ENCODE results near the gene RASSF4. TPM values are rescaled to one million over a fixed set of nuclear protein-coding genes. Genes with fewer than 3 reads are reported as not detected.

Gene RASSF4
- total and polyA plus RNA-seq, 9 of the 15 experiments (the other 6 are each of a cell fraction or from before 2014, with no cell fraction given): 0.01 to 0.62 (median 0.11) TPM; not detected in 3

DNA sequence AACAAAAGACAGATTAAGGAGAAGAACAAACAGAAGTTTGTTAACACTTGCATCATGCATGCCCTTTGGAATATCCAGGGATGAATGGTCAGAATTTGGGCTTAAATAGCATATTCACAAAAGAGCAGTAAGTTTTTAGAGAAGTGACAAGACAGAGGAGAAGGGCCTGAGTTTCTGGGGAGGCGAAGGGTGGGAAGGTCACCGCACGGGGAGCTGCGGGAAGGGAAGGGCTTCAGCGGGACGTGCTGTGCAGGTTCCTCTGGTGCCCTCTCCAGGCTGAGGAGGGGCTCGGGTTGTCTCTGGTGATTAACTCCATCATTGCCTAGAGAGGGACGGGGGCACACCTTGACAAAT lies 30.7 kb downstream of the RASSF4 start (continued):
- TF ChIP-seq, protein P1, sequence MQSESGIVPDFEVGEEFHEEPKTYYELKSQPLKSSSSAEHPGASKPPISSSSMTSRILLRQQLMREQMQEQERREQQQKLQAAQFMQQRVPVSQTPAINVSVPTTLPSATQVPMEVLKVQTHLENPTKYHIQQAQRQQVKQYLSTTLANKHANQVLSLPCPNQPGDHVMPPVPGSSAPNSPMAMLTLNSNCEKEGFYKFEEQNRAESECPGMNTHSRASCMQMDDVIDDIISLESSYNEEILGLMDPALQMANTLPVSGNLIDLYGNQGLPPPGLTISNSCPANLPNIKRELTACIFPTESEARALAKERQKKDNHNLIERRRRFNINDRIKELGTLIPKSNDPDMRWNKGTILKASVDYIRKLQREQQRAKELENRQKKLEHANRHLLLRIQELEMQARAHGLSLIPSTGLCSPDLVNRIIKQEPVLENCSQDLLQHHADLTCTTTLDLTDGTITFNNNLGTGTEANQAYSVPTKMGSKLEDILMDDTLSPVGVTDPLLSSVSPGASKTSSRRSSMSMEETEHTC (IDR thresholded peaks at IDR 0.05): no peak
- TF ChIP-seq, protein P2, sequence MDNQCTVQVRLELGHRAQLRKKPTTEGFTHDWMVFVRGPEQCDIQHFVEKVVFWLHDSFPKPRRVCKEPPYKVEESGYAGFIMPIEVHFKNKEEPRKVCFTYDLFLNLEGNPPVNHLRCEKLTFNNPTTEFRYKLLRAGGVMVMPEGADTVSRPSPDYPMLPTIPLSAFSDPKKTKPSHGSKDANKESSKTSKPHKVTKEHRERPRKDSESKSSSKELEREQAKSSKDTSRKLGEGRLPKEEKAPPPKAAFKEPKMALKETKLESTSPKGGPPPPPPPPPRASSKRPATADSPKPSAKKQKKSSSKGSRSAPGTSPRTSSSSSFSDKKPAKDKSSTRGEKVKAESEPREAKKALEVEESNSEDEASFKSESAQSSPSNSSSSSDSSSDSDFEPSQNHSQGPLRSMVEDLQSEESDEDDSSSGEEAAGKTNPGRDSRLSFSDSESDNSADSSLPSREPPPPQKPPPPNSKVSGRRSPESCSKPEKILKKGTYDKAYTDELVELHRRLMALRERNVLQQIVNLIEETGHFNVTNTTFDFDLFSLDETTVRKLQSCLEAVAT (IDR thresholded peaks at IDR 0.05): peak in 1 of 2 experiments; percentile 59; a peak in 1 of 4 replicates
- TF ChIP-seq ZBTB9 (CRISPR knock-in tag; IDR thresholded peaks at IDR 0.05): no peak
- no peak for TF ChIP-seq ZNF384 (IDR thresholded peaks at IDR 0.05; ENCODE audit: low read depth, low read length)
- TF ChIP-seq DNMT1 (IDR thresholded peaks at IDR 0.05): no peak
- TF ChIP-seq, protein P3, sequence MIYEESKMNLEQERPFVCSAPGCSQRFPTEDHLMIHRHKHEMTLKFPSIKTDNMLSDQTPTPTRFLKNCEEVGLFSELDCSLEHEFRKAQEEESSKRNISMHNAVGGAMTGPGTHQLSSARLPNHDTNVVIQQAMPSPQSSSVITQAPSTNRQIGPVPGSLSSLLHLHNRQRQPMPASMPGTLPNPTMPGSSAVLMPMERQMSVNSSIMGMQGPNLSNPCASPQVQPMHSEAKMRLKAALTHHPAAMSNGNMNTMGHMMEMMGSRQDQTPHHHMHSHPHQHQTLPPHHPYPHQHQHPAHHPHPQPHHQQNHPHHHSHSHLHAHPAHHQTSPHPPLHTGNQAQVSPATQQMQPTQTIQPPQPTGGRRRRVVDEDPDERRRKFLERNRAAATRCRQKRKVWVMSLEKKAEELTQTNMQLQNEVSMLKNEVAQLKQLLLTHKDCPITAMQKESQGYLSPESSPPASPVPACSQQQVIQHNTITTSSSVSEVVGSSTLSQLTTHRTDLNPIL (CRISPR knock-in tag; IDR thresholded peaks at IDR 0.05): no peak
- no peak for TF ChIP-seq NFRKB (IDR thresholded peaks at IDR 0.05; ENCODE audit: low read depth)
- TF ChIP-seq ERF (CRISPR knock-in tag; IDR thresholded peaks at IDR 0.05): no peak
- TF ChIP-seq PTTG1 (tag; IDR thresholded peaks at IDR 0.05; ENCODE audit: low read depth): no peak
- no peak for TF ChIP-seq SUPT5H (IDR thresholded peaks at IDR 0.05)
- TF ChIP-seq ETV1 (tag; conservative IDR thresholded peaks at IDR 0.05; ENCODE audit: low read depth): no peak
- peak in 1 of 2 experiments; percentile 52; a peak in 1 of 4 replicates for TF ChIP-seq MAZ (CRISPR knock-in tag; conservative IDR thresholded peaks at IDR 0.05 in 1 of 2, IDR thresholded peaks at IDR 0.05 in 1 of 2)
- no peak for TF ChIP-seq ELF2 (CRISPR knock-in tag; IDR thresholded peaks at IDR 0.05)
- TF ChIP-seq FOXJ2 (tag; IDR thresholded peaks at IDR 0.05): no peak
- no peak for TF ChIP-seq GTF2E2 (tag; IDR thresholded peaks at IDR 0.05)
- no peak for TF ChIP-seq ZNF253 (CRISPR knock-in tag; conservative IDR thresholded peaks at IDR 0.05)
- TF ChIP-seq ZNF12 (CRISPR knock-in tag; IDR thresholded peaks at IDR 0.05): no peak
- TF ChIP-seq ZNF41 (CRISPR knock-in tag; conservative IDR thresholded peaks at IDR 0.05): no peak
- TF ChIP-seq ARNT (IDR thresholded peaks at IDR 0.05): no peak
- no peak for TF ChIP-seq EHMT2 (IDR thresholded peaks at IDR 0.05)
- no peak for TF ChIP-seq STAT5B (CRISPR knock-in tag; IDR thresholded peaks at IDR 0.05)
- TF ChIP-seq PRMT5 (CRISPR knock-in tag; IDR thresholded peaks at IDR 0.05): no peak
- TF ChIP-seq RFX5 (IDR thresholded peaks at IDR 0.05; ENCODE audit: low read depth, low read length): no peak
- no peak for TF ChIP-seq ZNF644 (tag; IDR thresholded peaks at IDR 0.05; ENCODE audit: low read depth)
- TF ChIP-seq BRF1 (IDR thresholded peaks at IDR 0.05; ENCODE audit: borderline replicate concordance, extremely low read depth, insufficient read length): no peak
- TF ChIP-seq SMC3 (conservative IDR thresholded peaks at IDR 0.05; ENCODE audit: insufficient read depth, low read depth, low read length): 0 out of 2 replicates have a peak, but pooled peaks have one; percentile 35
- no peak for TF ChIP-seq LEF1 (IDR thresholded peaks at IDR 0.05)
